GM21576 (cell line): Measurements from ENCODE around the gene ACAA2.
"Not testable (repeated sequence)": the region's sequence is repeated elsewhere in the genome, so short reads cannot be mapped to it uniquely, and the experiment has no call there.

Experiments used
- ATAC-seq: cut with Tn5 transposase; IDR thresholded peaks from one replicate; pipeline ENCODE4 v1.9.1; 2021; ENCODE audit warnings: mild to moderate bottlenecking, moderate library complexity; ENCODE audit not compliant: unreplicated experiment

The ACAA2 gene

DNA sequence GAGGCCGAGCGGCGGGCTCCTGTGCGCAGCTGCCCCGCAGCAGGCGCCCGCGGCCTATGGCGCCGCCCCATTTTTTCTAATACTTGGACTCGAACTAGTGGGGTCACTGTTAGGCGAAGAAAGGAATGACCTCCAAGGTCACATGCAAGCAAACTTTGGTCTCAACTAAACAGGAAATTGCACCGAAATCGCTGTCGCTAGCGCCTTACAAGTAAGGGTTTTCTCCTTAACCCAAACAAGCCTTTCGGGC lies 339 bp downstream of the ACAA2 start:
- ATAC-seq, result peak; percentile 22

GRCh38 chr18:49812286-49813068 lies 856 bp downstream of the ACAA2 start:
- ATAC-seq, result no peak

DNA sequence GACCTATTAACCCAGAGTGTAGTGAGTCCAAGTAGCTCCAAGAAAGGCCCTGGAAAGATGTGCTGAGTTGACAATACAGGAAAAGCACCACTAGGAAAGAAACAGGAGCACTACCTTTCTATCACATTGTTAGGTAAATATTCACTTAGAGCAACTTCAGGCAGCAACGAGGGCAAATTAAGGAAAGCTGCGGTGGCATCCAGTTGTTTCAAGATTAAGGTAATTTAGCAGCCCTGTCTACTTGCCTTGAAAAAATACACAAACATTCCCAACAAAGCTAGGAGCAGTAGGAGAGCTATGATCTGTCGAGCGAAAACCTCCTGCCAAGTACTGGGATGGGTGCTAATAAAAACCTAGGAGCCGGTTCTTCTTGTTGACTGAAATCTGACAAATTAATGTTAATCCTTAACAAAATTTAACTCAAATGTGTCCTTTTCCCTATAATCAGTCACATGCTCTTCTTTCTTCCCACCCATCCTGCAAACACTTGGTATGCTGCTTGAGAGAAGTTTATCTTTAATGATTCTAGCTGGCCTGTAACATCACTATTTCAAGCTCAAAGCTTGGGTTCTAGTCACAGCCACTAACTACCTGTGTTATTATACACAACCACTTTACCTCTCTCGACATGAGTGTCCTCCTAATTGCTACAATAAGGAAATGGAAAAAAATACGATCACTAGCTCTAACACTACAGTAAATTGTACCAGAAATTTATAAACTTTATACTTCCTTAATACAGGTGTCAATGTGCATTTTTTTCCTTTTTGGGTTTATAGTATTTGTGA lies 2.0 kb downstream of the ACAA2 start:
- ATAC-seq, result no peak

- not testable (repeated sequence) for ATAC-seq
Observed at GRCh38 chr18:49808553-49809191, 4.7 kb downstream of the ACAA2 start.

DNA sequence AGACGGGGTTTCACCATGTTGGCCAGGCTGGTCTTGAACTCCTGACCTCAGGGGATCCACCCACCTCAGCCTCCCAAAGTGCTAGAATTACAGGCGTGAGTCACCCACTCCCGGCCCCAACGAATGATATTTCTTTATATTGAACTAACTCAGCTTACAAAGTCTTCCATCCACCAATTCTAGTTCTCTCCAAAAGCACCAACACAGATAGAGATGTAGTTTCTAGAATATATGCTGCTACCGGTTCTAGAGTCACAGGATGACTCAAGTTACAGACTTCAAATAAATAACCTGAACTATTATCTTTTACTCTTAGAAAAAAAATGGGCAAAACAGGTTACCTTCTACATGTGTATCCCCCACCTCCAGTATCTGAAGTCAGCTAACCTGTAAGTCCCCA lies 9.2 kb downstream of the ACAA2 start:
- ATAC-seq, result no peak

- no peak for ATAC-seq
Observed at GRCh38 chr18:49802623-49803022, 10.7 kb downstream of the ACAA2 start.

DNA sequence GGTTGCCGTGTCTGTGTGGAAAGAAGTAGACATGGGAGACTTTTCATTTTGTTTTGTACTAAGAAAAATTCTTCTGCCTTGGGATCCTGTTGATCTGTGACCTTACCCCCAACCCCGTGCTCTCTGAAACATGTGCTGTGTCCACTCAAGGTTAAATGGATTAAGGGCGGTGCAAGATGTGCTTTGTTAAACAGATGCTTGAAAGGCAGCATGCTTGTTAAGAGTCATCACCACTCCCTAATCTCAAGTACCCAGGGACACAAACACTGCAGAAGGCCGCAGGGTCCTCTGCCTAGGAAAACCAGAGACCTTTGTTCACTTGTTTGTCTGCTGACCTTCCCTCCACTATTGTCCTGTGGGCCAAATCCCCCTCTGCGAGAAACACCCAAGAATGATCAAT lies 12.8 kb downstream of the ACAA2 start:
- ATAC-seq, result not testable (repeated sequence)

DNA sequence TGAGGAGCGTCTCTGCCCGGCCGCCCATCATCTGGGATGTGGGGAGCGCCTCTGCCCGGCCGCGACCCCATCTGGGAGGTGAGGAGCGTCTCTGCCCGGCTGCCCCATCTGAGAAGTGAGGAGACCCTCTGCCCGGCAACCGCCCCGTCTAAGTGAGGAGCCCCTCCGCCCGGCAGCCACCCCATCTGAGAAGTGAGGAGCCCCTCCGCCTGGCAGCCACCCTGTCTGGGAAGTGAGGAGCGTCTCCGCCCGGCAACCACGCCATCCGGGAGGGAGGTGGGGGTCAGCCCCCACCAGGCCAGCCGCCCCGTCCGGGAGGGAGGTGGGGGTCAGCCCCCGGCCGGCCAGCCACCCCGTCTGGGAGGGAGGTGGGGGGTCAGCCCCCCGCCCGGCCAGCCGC lies 13.5 kb downstream of the ACAA2 start:
- ATAC-seq, result not testable (repeated sequence)

DNA sequence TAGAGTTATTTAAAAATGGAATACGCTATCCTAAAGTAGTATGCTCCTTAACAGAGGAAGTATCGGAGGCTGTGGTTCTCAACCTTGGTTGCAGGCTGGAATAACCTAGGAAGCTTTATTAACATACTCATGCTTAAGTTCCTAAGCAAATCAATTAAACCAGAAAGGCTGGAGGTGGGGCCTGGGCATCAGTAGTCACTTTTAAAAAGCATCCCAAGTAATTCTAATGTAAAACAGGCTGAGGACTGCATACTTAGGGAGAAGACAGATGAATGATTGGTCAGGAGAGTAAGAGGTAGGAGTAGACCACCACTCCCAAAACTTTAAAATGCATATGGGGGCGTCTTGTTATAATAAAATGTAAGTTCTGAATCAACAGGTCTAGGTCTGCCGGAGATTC lies 15.3 kb downstream of the ACAA2 start:
- no peak for ATAC-seq

DNA sequence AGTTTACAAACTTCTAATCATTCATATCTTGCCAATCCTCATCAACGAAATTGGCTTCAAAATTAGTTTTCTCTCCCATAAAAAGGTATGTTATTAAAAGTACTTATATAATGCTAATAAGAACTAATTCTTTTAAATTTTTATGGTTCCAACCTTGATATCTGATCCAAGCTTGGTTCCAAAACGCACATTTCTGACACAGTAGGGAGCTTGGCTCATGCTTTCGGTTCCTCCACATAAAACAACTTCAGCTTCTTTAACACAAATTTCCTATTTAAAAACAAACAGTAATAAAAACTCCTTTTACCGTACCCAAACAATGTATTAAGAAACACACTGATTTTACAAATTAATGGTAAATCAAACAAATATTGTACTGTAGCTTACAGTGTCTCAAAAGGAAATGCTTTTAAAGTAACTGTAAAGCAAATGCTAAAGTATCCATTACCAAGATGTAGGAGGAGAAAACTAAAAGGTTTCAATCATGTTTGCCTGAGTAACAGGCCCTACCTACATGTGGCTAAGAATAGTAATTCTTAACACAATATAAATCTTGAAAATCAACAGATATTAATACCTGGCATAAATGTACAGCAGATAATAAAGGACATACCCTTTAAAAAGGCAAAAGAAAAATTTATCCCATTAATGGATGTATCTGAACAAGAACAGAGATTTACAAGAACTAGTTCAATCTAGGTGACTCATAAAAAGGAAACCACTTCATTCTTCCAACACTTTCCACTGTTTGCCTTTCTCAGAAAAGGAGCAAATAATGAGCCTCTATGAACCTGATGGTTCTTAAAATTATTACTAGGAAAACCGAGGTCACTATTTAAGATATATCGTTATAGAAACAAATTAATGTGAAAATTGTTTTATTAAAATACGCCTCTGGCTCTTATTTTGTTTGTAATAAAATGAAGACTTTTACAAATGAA lies 17.5 kb downstream of the ACAA2 start:
- ATAC-seq, result no peak

DNA sequence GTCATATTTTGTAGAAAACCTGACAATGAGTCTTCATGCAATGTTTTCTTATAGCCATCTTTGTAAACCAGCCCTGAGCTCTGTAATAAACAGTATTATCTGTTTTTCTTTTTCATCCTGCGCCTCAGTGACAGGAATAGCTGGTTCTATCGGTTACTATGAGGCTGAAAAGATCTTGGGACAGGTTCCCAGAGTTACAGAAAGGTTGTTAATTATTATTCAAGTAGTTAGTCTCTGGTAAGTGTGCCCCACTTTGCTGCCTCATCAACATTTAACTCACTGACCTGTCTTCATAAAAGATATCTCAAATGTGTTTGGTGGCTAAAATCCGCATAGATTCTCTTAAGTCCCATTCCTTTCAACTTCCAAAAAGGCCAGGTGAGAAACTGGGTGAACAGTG lies 18.6 kb downstream of the ACAA2 start:
- ATAC-seq, result no peak

DNA sequence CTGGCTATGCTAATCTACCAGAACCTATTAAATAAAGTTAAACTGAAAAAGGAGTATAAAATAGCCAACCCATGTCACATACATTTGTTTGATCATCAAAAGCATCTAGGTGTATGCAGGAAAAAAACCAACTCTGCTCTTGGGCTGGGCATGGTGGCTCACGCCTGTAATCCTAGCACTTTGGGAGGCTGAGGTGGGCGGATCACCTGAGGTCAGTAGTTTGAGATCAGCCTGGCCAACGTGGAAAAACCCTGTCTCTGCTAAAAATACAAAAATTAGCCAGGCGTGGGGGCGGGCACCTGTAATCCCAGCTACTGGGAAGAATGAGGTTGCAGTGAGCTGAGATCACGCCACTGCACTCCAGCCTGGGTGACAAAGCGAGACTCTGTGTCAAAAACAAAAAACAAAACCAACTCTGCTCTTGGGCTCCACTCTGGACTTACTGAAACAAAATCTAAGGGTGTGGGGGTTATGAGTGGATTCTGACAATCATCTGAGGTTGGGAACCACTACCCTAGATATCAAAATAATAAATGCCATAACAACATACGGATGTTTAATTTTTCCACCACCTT lies 23.7 kb downstream of the ACAA2 start:
- not testable (repeated sequence) for ATAC-seq

DNA sequence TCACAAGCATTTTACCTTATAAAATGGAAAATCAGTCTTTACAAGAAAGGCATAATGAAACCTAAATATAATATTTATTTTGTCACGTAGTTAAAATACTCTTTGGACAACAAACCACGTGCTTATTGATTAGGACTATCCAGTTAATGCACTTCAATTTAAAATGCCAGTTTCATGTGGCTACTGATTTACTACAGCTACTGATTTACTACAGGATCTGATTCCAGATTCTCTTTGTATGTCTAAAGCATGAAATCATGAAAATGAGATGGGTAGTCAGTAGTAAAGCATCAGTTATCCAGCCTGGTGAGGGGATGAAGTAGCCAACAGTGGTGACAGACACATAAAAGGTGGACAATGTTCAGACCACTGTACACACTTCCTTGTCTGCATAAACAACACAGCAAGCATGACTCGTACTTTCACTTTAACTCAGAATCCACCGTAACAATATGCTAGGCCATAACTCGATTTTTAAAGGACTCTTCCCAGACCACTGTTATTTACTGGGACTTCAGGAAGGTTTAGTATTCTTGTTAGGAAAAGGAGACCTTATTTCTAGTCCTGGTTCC lies 24.9 kb downstream of the ACAA2 start:
- no peak for ATAC-seq

- ATAC-seq, result no peak
Observed at GRCh38 chr18:49786019-49786720, 27.2 kb downstream of the ACAA2 start.

GRCh38 chr18:49784427-49785185 lies 28.7 kb downstream of the ACAA2 start:
- no peak for ATAC-seq

DNA sequence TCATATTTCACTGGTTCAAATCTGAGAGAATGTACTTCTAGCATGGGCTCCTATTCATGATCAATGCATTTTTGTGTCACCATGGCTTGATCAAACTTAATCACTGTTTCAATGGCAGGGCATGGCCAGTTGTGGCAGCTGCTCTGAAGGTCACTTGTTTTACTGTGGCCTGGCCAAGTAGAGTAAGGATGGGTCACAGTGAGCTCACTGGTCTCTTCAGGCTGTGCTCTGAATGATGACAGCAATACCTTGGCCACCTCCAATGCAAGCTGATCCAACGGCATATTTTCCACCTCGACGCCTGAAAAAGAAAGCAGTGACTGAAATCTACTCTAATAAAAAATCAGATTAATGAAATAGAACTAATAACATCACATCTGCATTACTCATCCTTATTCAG lies 29.7 kb downstream of the ACAA2 start:
- ATAC-seq, result not testable (repeated sequence)

- no peak for ATAC-seq
Observed at GRCh38 chr18:49778826-49779465, 34.4 kb downstream of the ACAA2 start.

GRCh38 chr18:49769047-49769728 lies 44.1 kb downstream of the ACAA2 start:
- no peak for ATAC-seq
